ENCODE results near the gene ADGRG6. TPM values are rescaled to one million over a fixed set of nuclear protein-coding genes. Genes with fewer than 3 reads are reported as not detected.

Gene ADGRG6
- polyA plus RNA-seq, 3 donors = 25.8 to 36.5 (median 28.8) TPM

- DNase-seq = no peak
Measured at GRCh38 chr6:142476452-142476851, 174.6 kb downstream of the ADGRG6 start.

DNA sequence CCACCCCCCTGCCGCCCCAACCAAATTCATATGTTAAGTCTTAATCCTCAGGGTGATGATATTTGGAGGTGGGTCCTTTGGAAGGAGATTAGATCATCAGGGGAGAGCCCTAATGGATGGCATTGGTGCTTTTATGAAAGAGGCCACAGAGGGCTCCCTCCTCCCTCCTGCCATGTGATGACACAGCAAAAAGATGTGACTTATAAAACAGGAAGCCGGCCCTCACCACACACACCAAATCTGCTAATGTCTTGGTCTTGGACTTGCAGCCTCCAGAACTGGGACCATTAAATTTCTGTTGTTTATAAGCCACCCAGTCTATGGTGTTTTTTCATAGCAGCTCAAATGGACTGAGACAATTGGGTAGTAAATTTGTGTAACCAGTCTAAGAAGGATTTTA, 176.3 kb downstream of the ADGRG6 start:
- no peak for DNase-seq

GRCh38 chr6:142481466-142481865, 179.7 kb downstream of the ADGRG6 start:
- no peak for DNase-seq

GRCh38 chr6:142482249-142482648, 180.4 kb downstream of the ADGRG6 start:
- DNase-seq = no peak

DNA sequence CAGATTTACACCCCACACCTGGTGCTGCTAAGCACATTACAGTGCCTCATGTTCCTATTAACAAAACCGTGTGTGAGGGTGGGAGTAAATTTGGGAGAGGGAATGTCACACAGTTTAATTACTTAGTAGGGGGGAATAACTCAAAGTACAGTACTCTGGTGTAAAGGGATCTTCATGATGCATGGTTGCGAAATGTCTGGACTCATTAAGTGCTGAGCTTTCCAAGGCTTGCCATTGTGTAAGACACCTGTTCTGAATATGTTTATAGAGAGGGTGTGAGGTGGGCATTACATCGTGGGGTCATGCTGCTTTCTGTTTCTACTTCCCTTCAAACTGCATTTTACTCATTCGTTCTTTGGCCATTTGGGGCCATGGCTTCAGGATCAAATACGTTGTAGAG, 181.2 kb downstream of the ADGRG6 start:
- DNase-seq = no peak

- no peak for DNase-seq
Measured at GRCh38 chr6:142485256-142485655, 183.4 kb downstream of the ADGRG6 start.

DNA sequence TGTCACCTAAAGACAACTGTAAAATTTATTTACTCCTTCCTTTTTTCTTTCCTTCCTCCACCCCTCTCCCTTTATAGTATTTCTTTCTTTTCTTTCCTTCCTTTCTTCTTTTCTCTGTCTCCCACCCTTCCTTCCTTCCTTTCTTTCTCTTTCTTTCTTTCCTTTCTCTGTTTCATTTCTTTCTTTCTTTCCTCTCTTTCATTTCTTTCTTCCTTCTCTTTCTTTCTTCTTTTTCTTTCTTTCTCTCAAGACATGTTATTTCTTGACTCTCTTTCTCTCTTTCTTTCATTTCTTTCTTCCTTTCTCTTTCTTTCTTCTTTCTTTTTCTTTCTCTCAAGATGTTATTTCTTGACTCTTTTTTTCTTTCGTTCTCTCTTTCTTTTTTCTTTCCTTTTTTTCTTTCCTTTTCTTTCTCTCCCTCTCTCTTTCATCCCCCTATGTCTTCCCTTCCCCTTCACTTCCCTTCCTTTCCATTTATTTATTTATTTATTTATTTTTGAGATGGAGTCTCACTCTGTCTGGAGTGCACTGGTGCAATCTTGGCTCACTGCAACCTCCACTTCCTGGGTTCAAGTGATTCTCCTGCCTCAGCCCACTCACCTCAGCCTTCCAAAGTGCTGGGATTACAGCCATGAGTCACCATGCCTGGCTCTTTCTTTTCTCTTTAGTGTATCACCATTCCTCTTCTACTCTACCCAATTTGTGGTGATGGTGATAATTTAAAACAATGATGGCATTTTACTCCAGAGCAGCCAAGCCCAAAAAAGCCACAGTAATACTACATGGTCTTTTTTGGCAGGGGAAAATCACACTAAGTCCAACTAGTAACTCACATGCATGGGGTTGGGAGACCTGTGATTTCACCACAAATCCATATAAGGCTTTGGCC, 188.2 kb downstream of the ADGRG6 start:
- no peak for DNase-seq

Other genes with a start within 250 kb of the ADGRG6 start
- not detected for gene GJE1, start 169.1 kb upstream of the ADGRG6 start, polyA plus RNA-seq (ENCODE audit: insufficient read length in 3 of 3)
- under 1 TPM in 2 of 3 donors, not detected in 1; 0.28 to 0.38 TPM for gene NMBR, start 154.9 kb upstream of the ADGRG6 start, polyA plus RNA-seq (ENCODE audit: insufficient read length in 3 of 3)
- gene VTA1, start 154.7 kb upstream of the ADGRG6 start, polyA plus RNA-seq (ENCODE audit: insufficient read length in 3 of 3) = 10 to 100 TPM; 68.6 to 72.7 (median 69.5) TPM